Measurements from ENCODE around the gene SYS1. TPM values are rescaled to one million over a fixed set of nuclear protein-coding genes. Genes with fewer than 3 reads are reported as not detected.

SYS1 gene
- total and polyA plus RNA-seq, 2 donors (not counting 3 experiments of a cell fraction or from before 2014, with no cell fraction given): 27.4 to 79.6 TPM

DNA sequence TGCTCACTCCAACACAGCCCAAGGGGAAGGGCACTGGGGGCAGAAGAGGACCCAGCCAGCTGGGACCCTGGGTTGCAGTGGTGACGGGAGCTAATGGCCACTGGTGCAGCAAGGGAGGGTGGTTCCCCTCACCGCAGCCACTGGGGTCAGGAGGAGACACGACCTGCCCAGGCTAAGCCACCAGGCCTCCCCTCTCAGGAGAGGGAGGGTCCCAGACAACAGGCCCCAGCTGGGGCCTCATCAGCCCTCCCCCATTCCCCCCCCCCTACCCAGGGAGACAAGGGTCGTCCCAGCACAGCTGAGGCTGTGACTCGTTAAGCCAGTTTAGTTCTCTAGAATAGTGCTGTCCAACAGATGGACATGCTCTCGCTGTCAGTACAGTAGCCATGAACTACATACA lies 37.6 kb upstream of the SYS1 start:
- H3K4me1 ChIP-seq (ENCODE audit: control insufficient read depth, extremely low read depth, insufficient read depth, low read length): no peaks in the 10 kb centered on the region
- no peak for TF ChIP-seq GATA2 (IDR thresholded peaks at IDR 0.05; ENCODE audit: insufficient read depth, insufficient read length, low read depth, low read length)
- no peak for TF ChIP-seq EZH2 (IDR thresholded peaks at IDR 0.05; ENCODE audit: borderline replicate concordance, low read depth, low read length, severe bottlenecking)
- no peak for TF ChIP-seq POLR2A (IDR thresholded peaks at IDR 0.05; ENCODE audit: low read depth, low read length)
- TF ChIP-seq POLR2AphosphoS5 (IDR thresholded peaks at IDR 0.05; ENCODE audit: insufficient read depth, low read depth, low read length): no peak
- TF ChIP-seq MYC (IDR thresholded peaks at IDR 0.05; ENCODE audit: low read depth, low read length): no peak
- TF ChIP-seq, protein P1, sequence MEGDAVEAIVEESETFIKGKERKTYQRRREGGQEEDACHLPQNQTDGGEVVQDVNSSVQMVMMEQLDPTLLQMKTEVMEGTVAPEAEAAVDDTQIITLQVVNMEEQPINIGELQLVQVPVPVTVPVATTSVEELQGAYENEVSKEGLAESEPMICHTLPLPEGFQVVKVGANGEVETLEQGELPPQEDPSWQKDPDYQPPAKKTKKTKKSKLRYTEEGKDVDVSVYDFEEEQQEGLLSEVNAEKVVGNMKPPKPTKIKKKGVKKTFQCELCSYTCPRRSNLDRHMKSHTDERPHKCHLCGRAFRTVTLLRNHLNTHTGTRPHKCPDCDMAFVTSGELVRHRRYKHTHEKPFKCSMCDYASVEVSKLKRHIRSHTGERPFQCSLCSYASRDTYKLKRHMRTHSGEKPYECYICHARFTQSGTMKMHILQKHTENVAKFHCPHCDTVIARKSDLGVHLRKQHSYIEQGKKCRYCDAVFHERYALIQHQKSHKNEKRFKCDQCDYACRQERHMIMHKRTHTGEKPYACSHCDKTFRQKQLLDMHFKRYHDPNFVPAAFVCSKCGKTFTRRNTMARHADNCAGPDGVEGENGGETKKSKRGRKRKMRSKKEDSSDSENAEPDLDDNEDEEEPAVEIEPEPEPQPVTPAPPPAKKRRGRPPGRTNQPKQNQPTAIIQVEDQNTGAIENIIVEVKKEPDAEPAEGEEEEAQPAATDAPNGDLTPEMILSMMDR (IDR thresholded peaks at IDR 0.05; ENCODE audit: extremely low read depth in 1 of 2, insufficient read depth in 1 of 2, low read depth in 1 of 2, low read length in 2 of 2): no peak
- TF ChIP-seq, protein P2, sequence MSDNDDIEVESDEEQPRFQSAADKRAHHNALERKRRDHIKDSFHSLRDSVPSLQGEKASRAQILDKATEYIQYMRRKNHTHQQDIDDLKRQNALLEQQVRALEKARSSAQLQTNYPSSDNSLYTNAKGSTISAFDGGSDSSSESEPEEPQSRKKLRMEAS (IDR thresholded peaks at IDR 0.05; ENCODE audit: insufficient read depth, insufficient read length): no peak
- no peak for TF ChIP-seq FOS (IDR thresholded peaks at IDR 0.05; ENCODE audit: borderline replicate concordance, insufficient read depth, low read length)
- no peak for TF ChIP-seq JUN (IDR thresholded peaks at IDR 0.05; ENCODE audit: borderline replicate concordance, insufficient read depth, insufficient read length, low read depth)
- dilution Hi-C loops (cut with MboI; ENCODE audit: extremely low pct_ligation_motif_present, low sequenced_read_pairs): no loop called here
- no peaks in the 10 kb centered on the region for H3K9me3 ChIP-seq (replicated peaks; ENCODE audit: control insufficient read depth, insufficient read depth, low read length)
- no peak overlapping the region for H3K9ac ChIP-seq (replicated peaks; ENCODE audit: extremely low read depth, insufficient read depth, low read length)
- no peaks in the 10 kb centered on the region for H3K9me1 ChIP-seq (replicated peaks; ENCODE audit: control insufficient read depth, extremely low read depth, insufficient read depth, low read length)
- intact Hi-C loops (cut with micrococcal nuclease): no loop called here
- DNase-seq (ENCODE audit: low read depth, low spot score) (no peak), FAIRE-seq (no peak)
- H3K27ac ChIP-seq (ENCODE audit: insufficient read depth, low read depth, low read length): no peak overlapping the region
- H3K36me3 ChIP-seq (ENCODE audit: control insufficient read depth in 2 of 2, extremely low read depth in 1 of 2, insufficient read depth in 2 of 2, low read length in 2 of 2): peaks cover 2 to 8% of the 10 kb centered on the region in 2 experiments
- CTCF ChIA-PET: interaction anchor here (1.5 to 15.2 kb wide), 3 partner anchors 22 to 112 kb away, joined by 3 to 389 read pairs (median 4); partner anchors contain the start of gene SYS1
- H3K4me3 ChIP-seq (replicated peaks in 1 of 3; ENCODE audit: insufficient read depth in 1 of 3, low read depth in 1 of 3, low read length in 3 of 3): no peak overlapping the region
- no peak overlapping the region for H2AFZ ChIP-seq (ENCODE audit: low read depth, low read length)
- no TSS peak for BruUV-seq (replicated peaks)
- H4K20me1 ChIP-seq (replicated peaks; ENCODE audit: control insufficient read depth, extremely low read depth, insufficient read depth, low read length): no peaks in the 10 kb centered on the region
- H3K27me3 ChIP-seq (ENCODE audit: control insufficient read depth in 2 of 2, insufficient read depth in 2 of 2, low read length in 2 of 2): no peaks in the 10 kb centered on the region
- no peak overlapping the region for H3K4me2 ChIP-seq (ENCODE audit: insufficient read depth, low read length)
- H3K79me2 ChIP-seq (ENCODE audit: control insufficient read depth, insufficient read depth, low read length): no peaks in the 10 kb centered on the region
- POLR2A ChIA-PET: no interaction called here
